Stromal cell of bone marrow (primary cell): ENCODE results near the gene HOOK2.
"Not testable (repeated sequence)": the region's sequence is repeated elsewhere in the genome, so short reads cannot be mapped to it uniquely, and the experiment has no call there.

Source experiments
- DNase-seq: peaks from one replicate; pipeline ENCODE4 v3.0.0-alpha.2; 2012; ENCODE audit warnings: low read depth

HOOK2 gene

DNA sequence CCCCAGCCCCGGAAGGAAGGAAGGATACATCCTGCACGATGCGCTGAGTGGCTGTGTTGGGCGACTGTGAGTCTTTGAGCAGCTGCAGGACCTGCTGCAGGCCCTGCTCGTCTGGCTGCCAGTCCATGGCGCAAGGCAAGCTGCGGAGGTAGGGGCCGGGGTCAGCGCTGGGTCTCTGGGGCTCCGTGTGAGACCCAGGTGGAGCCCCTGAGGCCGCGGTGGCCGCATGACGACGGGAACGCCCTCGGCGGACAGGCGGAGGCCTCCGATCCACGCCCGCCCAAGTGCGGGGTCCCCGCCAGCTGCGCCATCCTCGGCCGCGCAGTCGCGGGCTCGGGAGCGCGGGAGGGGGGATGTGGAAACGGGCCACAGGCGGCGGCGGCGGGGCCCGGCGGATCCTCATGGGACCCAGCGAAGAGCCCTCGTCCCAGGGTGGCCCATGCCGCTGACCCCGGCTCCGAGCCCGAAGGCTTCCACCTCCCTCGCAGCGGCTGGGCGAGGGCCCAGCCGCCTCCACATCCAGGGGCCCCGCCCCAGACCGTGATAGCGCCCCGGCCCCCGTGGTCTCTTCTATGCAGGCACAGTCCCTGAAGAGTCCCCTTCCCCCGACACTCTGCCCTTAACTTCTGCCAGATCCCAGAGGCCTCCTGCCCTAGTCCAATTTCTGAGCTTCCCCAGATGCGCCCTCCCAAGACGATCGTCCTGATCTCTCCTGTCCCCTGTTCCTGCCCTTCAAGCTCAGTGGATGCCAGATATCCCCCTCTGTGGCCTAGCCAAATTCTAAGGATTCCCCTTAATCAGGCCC is 54.3 kb downstream of the HOOK2 start:
- DNase-seq = no peak

DNA sequence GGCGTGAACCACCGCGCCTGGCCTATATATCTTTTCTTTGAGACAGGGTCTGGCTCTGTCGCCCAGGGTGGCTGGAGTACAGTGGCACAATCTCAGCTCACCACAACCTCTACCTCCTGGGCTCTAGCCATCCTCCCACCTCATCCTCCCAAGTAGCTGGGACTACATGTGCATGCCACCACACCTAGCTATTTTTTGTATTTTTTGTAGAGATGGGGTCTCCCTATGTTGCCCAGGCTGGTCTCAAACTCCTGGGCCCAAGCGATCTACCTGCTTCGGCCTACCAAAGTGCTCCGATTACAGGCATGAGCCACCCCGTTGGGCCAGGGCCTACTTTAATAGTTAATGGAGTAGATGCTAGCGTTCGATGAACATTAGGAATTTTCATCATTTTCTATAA is 55.1 kb downstream of the HOOK2 start:
- no peak for DNase-seq

DNA sequence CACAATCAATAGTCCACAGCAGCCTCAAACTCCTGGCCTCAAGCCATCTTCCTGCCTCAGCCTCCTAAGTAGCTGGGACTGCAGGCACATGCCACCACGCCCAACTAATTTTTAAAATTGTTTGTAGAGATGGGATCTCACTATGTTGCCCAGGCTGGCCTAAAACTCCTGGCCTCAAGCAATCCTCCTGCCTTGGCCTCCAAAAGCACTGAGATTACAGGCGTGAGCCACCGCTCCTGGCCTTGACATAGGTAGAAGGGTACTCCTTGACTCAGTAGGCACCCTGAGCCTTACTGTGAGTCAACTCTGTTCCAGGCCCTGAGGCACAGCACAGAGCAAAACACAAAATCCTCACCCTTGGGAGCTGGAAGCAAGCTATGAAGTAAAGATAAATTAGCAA is 59.4 kb downstream of the HOOK2 start:
- no peak for DNase-seq

DNA sequence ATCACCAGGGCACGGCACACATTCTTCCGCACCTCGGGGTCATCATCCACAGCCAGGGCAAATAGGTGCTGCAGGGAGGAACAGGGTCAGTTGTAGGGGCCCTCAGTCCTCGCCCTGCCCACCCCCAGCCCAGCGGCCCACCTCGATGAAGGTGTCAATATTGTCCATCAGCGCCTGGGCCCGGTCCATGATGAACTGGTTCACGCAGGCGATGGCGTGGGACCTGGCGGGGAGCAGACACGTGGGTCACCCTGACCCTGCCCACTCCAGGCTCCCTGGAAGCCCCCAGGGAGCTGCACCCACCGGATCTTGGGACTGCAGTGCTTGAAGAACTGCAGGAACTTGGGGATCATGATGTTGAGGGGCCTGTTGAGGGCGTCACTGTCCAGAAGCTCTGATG is 60.2 kb downstream of the HOOK2 start:
- no peak for DNase-seq

DNA sequence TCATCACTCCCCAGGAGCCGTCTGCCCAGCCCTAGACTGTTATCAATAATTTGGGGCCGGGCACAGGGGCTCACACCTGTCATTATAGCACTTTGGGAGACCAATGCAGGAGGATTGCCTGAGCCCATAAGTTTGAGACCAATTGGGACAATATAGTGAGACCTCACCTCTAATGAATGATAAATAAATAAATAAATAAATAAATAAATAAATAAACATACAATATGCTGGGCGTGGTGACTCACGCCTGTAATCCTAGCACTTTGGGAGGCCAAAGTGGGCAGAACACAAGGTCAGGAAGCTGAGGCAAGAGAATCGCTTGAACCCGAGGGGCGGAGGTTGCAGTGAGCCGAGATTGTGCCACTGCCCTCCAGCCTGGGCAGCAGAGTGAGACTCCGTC is 62.0 kb downstream of the HOOK2 start:
- not testable (repeated sequence) for DNase-seq
